GM12874 (cell line): Measurements from ENCODE around the gene PACRG.

ENCODE experiments used
- TF ChIP-seq, protein P1 (sequence below): IDR thresholded peaks from 2 replicates; pipeline ENCODE4 v1.5.1; 2011; ENCODE audit warnings: low read depth, mild to moderate bottlenecking, control low read depth, low read length, moderate library complexity; ENCODE audit not compliant: insufficient read depth

The PACRG gene

GRCh38 chr6:162934844-162935243, 207.1 kb downstream of the PACRG start:
- TF ChIP-seq, protein P1, sequence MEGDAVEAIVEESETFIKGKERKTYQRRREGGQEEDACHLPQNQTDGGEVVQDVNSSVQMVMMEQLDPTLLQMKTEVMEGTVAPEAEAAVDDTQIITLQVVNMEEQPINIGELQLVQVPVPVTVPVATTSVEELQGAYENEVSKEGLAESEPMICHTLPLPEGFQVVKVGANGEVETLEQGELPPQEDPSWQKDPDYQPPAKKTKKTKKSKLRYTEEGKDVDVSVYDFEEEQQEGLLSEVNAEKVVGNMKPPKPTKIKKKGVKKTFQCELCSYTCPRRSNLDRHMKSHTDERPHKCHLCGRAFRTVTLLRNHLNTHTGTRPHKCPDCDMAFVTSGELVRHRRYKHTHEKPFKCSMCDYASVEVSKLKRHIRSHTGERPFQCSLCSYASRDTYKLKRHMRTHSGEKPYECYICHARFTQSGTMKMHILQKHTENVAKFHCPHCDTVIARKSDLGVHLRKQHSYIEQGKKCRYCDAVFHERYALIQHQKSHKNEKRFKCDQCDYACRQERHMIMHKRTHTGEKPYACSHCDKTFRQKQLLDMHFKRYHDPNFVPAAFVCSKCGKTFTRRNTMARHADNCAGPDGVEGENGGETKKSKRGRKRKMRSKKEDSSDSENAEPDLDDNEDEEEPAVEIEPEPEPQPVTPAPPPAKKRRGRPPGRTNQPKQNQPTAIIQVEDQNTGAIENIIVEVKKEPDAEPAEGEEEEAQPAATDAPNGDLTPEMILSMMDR, result no peak

DNA sequence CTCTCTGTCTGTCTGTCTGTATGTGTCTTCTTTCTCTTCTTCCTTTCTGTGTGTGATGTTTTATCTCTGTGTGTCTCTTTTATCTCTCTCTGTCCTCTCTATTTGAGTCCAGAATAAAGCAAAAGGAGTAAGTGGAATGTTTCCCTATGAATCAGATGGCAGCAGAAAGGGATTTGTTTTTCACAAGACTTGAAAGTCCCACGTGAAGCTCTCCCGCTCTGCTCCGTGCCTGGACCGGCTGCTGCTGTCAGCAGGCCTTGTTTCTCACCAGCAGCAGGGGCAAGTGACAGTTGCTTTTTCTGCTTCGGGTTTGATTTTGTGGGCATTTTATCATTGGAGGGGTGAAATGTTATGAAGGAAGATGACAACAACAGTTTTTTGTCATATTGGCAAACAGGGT, 212.7 kb downstream of the PACRG start:
- TF ChIP-seq, protein P1, result no peak

GRCh38 chr6:162941128-162941527, 213.4 kb downstream of the PACRG start:
- TF ChIP-seq, protein P1, result no peak

GRCh38 chr6:162942866-162943265, 215.1 kb downstream of the PACRG start:
- TF ChIP-seq, protein P1, result no peak

- TF ChIP-seq, protein P1, result no peak
These were observed 215.6 kb downstream of the PACRG start for GRCh38 chr6:162943369-162943768.

- TF ChIP-seq, protein P1, result no peak
These were observed 223.5 kb downstream of the PACRG start for GRCh38 chr6:162951164-162951743.

GRCh38 chr6:162952423-162952822, 224.6 kb downstream of the PACRG start:
- TF ChIP-seq, protein P1, result no peak
